ENCODE results near the gene GRB10.
A peak's percentile ranks its signal among the peaks of the same experiment; 100 is the strongest.

The GRB10 gene

GRCh38 chr7:50727711-50728110 lies 55.0 kb downstream of the GRB10 start:
- no peak overlapping the region for H3K4me2 ChIP-seq (ENCODE audit: low read length)
- H3K79me2 ChIP-seq: peaks cover 10% of the 10 kb centered on the region
- no peaks in the 10 kb centered on the region for H3K9me3 ChIP-seq (ENCODE audit: control insufficient read depth, low read length)
- H3K27me3 ChIP-seq (ENCODE audit: control insufficient read depth, insufficient read depth, low read length): no peaks in the 10 kb centered on the region
- no peak for TF ChIP-seq CTCF (IDR thresholded peaks at IDR 0.05)
- no peak overlapping the region for H3K4me3 ChIP-seq (ENCODE audit: low read depth, low read length)
- no peak overlapping the region for H2AFZ ChIP-seq
- H3K9ac ChIP-seq: no peak overlapping the region
- peak overlapping the region; percentile 50 for H3K27ac ChIP-seq
- H3K4me1 ChIP-seq: no peaks in the 10 kb centered on the region
- no peaks in the 10 kb centered on the region for H3K36me3 ChIP-seq (ENCODE audit: control insufficient read depth, insufficient read depth, low read length)

GRCh38 chr7:50727072-50727471 lies 55.6 kb downstream of the GRB10 start:
- Histone ChIP-seq H3K27me3 (ENCODE audit: control insufficient read depth, insufficient read depth, low read length) (no peaks in the 10 kb centered on the region), H3K27ac (no peak overlapping the region), H3K4me2 (ENCODE audit: low read length) (no peak overlapping the region), H3K36me3 (ENCODE audit: control insufficient read depth, insufficient read depth, low read length) (no peaks in the 10 kb centered on the region), H3K4me3 (ENCODE audit: low read depth, low read length) (no peak overlapping the region), H3K9me3 (ENCODE audit: control insufficient read depth, low read length) (no peaks in the 10 kb centered on the region), H3K4me1 (no peaks in the 10 kb centered on the region), H3K79me2 (peaks cover 7% of the 10 kb centered on the region), H3K9ac (no peak overlapping the region), H2AFZ (no peak overlapping the region)
- no peak for TF ChIP-seq CTCF (IDR thresholded peaks at IDR 0.05)

GRCh38 chr7:50725774-50726173 lies 56.9 kb downstream of the GRB10 start:
- Histone ChIP-seq H3K4me3 (ENCODE audit: low read depth, low read length) (no peak overlapping the region), H3K79me2 (peaks cover 6% of the 10 kb centered on the region), H2AFZ (no peak overlapping the region), H3K36me3 (ENCODE audit: control insufficient read depth, insufficient read depth, low read length) (no peaks in the 10 kb centered on the region), H3K27ac (no peak overlapping the region), H3K27me3 (ENCODE audit: control insufficient read depth, insufficient read depth, low read length) (no peaks in the 10 kb centered on the region), H3K4me2 (ENCODE audit: low read length) (no peak overlapping the region), H3K9ac (no peak overlapping the region), H3K9me3 (ENCODE audit: control insufficient read depth, low read length) (no peaks in the 10 kb centered on the region), H3K4me1 (no peaks in the 10 kb centered on the region)
- TF ChIP-seq CTCF (IDR thresholded peaks at IDR 0.05): no peak

- no peaks in the 10 kb centered on the region for H3K9me3 ChIP-seq (ENCODE audit: control insufficient read depth, low read length)
- H3K27ac ChIP-seq: no peak overlapping the region
- H3K4me2 ChIP-seq (ENCODE audit: low read length): no peak overlapping the region
- H3K27me3 ChIP-seq (ENCODE audit: control insufficient read depth, insufficient read depth, low read length): no peaks in the 10 kb centered on the region
- no peak overlapping the region for H2AFZ ChIP-seq
- H3K4me1 ChIP-seq: no peaks in the 10 kb centered on the region
- H3K9ac ChIP-seq: no peak overlapping the region
- H3K4me3 ChIP-seq (ENCODE audit: low read depth, low read length): no peak overlapping the region
- TF ChIP-seq CTCF (IDR thresholded peaks at IDR 0.05): no peak
- H3K79me2 ChIP-seq: peaks cover 6% of the 10 kb centered on the region
- H3K36me3 ChIP-seq (ENCODE audit: control insufficient read depth, insufficient read depth, low read length): no peaks in the 10 kb centered on the region
Measured at GRCh38 chr7:50724526-50725520, 57.9 kb downstream of the GRB10 start.
